ENCODE results near the gene DMD.
"Not testable (repeated sequence)": the region's sequence is repeated elsewhere in the genome, so short reads cannot be mapped to it uniquely, and the experiment has no call there.

DMD gene

GRCh38 chrX:33211356-33212260 lies at the start of gene DMD:
Gene DMD, minus strand, starts transcription at chrX:33211549. Its CDS starts 237 bp downstream, at chrX:33211312.
- no peak for DNase-seq

- no peak for DNase-seq
Observed at GRCh38 chrX:33252306-33252825, 41.0 kb upstream of the DMD start.

- no peak for DNase-seq
Observed at GRCh38 chrX:33218819-33219218, 7.5 kb upstream of the DMD start.

GRCh38 chrX:33210156-33210555 lies 1.2 kb downstream of the DMD start:
- no peak for DNase-seq

- DNase-seq: no peak
Observed at GRCh38 chrX:33207056-33207455, 4.3 kb downstream of the DMD start.

GRCh38 chrX:33205321-33205720 lies 6.0 kb downstream of the DMD start:
- DNase-seq: no peak

GRCh38 chrX:33204889-33205288 lies 6.5 kb downstream of the DMD start:
- DNase-seq: no peak

GRCh38 chrX:33198561-33199279 lies 12.6 kb downstream of the DMD start:
- DNase-seq: no peak

- DNase-seq: no peak
Observed at GRCh38 chrX:33195698-33196097, 15.7 kb downstream of the DMD start.

- DNase-seq: no peak
Observed at GRCh38 chrX:33194876-33195433, 16.4 kb downstream of the DMD start.

GRCh38 chrX:33194289-33194688 lies 17.1 kb downstream of the DMD start:
- no peak for DNase-seq

- DNase-seq: no peak
Observed at GRCh38 chrX:33190016-33190415, 21.3 kb downstream of the DMD start.

GRCh38 chrX:33188881-33189280 lies 22.5 kb downstream of the DMD start:
- no peak for DNase-seq

GRCh38 chrX:33188286-33188685 lies 23.1 kb downstream of the DMD start:
- no peak for DNase-seq

- not testable (repeated sequence) for DNase-seq
Observed at GRCh38 chrX:33184803-33185202, 26.5 kb downstream of the DMD start.

GRCh38 chrX:33183361-33183760 lies 28.0 kb downstream of the DMD start:
- no peak for DNase-seq

- DNase-seq: no peak
Observed at GRCh38 chrX:33178690-33179089, 32.7 kb downstream of the DMD start.

- no peak for DNase-seq
Observed at GRCh38 chrX:33178218-33178617, 33.1 kb downstream of the DMD start.

GRCh38 chrX:33175201-33175600 lies 36.1 kb downstream of the DMD start:
- DNase-seq: no peak

- DNase-seq: no peak
Observed at GRCh38 chrX:33171041-33171440, 40.3 kb downstream of the DMD start.

- DNase-seq: no peak
Observed at GRCh38 chrX:33161829-33162228, 49.5 kb downstream of the DMD start.

GRCh38 chrX:33160273-33160672 lies 51.1 kb downstream of the DMD start:
- no peak for DNase-seq

- DNase-seq: no peak
Observed at GRCh38 chrX:33156152-33156726, 55.1 kb downstream of the DMD start.

Data from NK-92 treated with Interleukin-12 subunit alpha and Interleukin-12 subunit beta, amount 100 ng/mL, for 24 hours (cell line).